Measurements from ENCODE around the gene GATA5.

- TF ChIP-seq POLR2A (IDR thresholded peaks at IDR 0.05; ENCODE audit: low read depth, low read length) = no peak
- no peak for TF ChIP-seq CTCF (IDR thresholded peaks at IDR 0.05; ENCODE audit: extremely low read depth in 1 of 2, insufficient read depth in 1 of 2, low read depth in 1 of 2, low read length in 2 of 2)
- TF ChIP-seq GATA2 (IDR thresholded peaks at IDR 0.05; ENCODE audit: insufficient read depth, insufficient read length, low read depth, low read length) = no peak
- no peak for TF ChIP-seq MYC (IDR thresholded peaks at IDR 0.05; ENCODE audit: low read depth, low read length)
- no peak for TF ChIP-seq POLR2AphosphoS5 (IDR thresholded peaks at IDR 0.05; ENCODE audit: insufficient read depth, low read depth, low read length)
Measured at GRCh38 chr20:62507991-62508640, 32.3 kb upstream of the GATA5 start.

Data from endothelial cell of umbilical vein (primary cell).